NCI-H524 (cell line): ENCODE data around the gene CRYBA4.
A peak's percentile ranks its signal among the peaks of the same experiment; 100 is the strongest.

Experiments
- DNase-seq, 2 experiments: peaks; one replicate each; lab custom pipeline; 2025; lab: John Stamatoyannopoulos, UW

The CRYBA4 gene

DNA sequence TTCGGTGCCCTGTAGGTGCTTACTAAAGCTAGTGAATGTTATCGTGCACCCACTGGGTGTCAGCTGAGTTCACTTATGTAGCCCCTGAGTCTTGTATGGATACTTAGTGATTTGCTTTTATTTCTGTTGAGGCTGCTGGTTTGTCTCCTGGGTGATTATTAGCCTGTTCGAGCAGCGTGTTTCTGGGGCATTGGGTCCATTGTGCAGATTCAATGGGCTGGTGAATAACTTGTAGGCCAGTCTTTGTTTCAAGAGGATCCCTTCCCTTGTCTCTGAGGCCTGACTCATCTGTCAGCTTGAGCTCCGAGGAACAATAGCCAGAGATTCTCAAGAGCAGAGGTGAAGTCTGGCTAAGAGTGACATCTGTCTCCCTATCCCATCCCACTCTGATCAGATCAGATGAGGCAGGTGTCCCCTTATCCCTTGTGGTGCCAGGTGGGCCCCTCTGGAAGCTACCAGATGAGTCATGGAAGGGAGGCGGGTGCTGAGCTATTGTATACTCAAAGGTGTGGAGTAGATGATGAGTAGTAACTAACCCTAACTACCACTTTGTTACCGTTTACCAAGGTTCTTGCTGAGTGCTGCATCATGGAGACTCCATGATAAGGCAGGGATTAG is 39.3 kb downstream of the CRYBA4 start:
- peak; percentile 87 to 95 for DNase-seq

DNA sequence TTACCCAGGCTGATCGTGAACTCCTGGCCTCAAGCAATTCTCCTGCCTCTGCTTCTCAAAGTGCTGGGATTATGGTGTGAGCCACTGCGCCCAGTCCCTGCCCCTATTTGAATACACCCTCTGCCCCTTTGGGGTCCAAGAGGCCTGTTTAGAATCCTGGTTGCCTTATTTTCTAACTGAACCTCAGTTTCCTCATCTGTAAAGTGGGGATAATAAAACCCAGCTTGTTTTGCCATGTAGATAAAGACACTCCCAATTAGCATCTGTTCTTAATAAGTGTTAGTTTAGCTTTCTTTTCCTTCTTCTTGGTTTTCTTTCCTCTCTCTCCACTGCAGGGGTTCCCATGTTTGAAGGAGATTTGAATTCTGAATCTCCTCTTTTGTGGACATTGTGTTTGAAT is 40.4 kb downstream of the CRYBA4 start:
- no peak for DNase-seq

DNA sequence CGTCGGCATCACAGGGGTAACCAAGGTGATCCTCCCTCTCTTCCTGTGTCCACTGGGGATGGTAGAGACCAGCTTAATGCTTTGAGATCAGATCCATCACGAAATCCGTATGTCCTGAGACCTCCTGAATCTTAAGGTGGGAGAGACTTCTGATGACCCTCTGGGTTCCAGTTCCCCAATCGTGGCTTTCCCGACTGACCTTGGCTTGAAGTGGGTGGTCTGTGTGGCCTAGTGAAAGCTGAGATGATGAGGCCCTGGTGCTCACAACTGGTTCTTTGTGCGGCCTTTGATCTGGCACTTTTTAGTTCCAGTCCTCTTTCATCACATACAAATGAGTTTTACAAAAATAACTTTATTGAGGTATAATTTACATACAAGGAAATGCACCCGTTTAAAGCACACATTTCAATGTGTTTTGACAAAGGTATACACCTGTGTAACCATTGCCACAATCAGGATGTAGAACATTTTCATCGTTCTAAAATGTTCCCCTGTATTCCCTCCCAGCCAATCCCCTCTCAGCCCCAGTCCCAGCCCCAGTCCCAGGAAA is 41.7 kb downstream of the CRYBA4 start:
- DNase-seq = no peak

DNA sequence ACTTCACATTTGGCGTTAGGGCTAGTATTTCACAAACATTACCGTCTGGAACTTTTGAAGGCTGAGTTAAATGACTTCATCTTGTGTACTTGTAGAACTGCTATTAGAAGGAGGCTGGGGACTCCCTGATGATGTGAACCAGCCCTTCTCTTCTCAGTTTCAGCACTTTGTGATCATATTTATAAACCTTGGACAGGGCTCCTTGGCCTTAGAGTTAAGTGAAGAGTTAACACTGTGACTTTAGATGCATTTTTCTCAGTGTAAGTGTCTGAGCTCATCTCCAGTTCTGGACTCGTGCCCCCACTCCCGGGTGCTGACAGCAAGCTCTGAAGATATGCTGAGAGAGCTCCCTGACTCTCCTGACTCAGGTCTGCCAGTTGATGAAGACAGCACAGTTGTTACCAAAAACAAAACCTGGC is 44.1 kb downstream of the CRYBA4 start:
- DNase-seq = no peak

DNA sequence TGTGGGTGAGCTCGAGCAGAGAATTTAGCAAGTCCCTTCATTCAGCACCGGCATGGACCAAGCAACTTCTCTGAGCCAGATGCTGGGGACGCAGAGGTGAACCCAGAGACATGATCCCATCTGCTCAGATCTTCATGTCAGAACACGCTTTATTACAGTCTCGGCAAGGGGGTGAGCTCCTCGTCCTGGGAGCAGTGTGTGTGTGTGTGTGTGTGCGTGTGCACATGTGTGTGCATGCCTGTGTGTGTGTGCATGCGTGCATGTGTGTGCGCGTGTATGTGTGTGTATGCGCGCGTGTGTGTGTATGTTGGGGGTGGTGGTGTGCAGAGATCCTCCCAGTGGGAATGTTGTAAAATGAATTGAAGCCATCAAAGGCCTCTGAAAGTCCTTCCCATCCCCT is 45.4 kb downstream of the CRYBA4 start:
- no peak for DNase-seq

DNA sequence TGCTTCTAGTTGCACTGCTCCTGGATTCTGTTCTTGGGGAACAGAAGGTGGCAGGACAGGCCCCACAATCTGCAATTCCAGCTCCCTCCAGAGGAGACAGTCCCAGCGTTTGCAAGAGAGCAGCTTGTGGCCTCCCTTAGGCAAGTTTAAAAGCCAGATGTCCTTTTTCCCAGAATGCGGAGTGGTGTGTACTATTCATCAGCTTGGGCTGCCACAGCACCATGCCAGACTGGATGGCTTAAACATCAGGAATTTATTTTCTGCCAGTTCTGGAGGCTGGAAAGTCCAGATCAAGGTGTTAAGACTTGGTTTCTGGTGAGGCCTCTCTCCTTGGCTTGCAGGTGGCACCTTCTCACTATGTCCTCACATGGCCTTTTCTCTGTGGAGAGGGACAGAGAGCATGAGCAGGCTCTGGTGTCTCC is 47.3 kb downstream of the CRYBA4 start:
- DNase-seq = peak; percentile 63 to 90

DNA sequence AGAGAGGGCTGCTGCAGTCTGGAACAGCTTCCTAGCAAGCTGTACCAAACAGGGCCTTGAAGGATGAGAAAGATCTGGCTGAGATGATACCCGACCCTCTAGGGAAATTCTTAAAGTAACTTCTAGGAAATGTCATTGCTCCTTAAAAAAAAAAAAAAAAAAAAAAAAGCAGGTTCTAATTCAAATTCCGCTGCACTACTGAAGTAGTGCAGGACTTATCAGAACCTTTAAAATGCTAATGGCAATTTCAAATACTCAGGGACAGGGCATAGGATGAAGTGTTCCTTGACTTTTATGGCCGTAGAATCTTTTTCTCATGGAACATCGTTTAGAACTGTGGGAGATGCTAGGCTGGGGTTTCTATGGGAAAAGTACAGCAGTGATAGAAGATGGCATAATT is 48.7 kb downstream of the CRYBA4 start:
- DNase-seq = no peak

DNA sequence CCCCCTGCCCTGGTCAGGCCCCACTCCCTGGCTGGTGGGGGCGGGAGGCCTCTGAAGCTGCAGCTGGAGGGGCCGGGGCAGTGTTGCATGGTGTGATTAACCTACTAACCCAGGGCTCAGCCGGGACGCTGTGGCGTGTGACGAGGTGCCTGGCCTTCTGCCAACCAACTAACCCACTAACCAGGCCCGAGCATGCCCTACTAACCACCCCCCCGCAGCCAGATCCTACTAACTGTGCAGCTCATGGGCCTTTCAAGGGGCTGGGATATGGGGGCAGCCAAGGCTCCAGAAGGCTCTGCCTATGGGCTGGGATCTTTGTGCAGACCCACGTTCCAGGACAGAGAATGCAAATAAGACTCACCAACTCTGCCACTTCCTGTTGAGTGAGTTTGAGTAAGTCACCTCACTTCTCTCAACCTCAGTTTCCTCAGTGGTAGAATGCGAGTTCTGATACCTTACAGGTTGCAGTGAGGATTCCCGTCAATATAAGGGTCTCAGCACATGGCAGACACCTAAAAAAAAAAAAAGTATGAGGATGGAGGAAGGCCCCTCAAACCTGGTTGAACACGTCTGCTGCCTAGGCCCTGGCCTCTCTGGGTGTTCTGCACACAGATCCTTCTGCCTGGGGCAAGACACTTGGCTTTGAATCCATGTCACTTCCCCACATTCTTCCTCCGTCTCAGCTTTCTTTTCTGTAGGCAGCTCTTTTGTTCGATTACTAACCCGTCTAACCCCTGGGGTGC is 49.7 kb downstream of the CRYBA4 start:
- DNase-seq = no peak

DNA sequence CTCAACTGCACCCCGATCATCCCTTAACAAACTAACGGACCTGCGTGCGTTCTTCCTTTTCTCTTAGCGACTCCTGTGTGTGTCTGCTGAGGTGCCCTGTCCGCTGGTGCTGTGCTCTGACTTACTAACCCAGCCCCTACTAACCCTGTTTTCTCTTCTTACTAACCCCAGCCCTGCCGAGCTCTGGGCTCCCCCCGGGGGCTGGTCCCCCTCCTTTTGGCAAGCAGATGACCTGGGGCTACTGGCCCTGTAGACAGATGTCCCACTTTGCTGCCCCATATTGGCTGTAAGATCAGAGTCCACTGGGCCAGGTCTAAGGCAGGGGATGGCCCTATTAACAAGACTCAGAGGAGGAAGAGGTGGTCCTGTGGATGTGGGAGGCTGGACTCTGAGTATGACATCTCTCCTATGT is 50.3 kb downstream of the CRYBA4 start:
- DNase-seq = no peak

DNA sequence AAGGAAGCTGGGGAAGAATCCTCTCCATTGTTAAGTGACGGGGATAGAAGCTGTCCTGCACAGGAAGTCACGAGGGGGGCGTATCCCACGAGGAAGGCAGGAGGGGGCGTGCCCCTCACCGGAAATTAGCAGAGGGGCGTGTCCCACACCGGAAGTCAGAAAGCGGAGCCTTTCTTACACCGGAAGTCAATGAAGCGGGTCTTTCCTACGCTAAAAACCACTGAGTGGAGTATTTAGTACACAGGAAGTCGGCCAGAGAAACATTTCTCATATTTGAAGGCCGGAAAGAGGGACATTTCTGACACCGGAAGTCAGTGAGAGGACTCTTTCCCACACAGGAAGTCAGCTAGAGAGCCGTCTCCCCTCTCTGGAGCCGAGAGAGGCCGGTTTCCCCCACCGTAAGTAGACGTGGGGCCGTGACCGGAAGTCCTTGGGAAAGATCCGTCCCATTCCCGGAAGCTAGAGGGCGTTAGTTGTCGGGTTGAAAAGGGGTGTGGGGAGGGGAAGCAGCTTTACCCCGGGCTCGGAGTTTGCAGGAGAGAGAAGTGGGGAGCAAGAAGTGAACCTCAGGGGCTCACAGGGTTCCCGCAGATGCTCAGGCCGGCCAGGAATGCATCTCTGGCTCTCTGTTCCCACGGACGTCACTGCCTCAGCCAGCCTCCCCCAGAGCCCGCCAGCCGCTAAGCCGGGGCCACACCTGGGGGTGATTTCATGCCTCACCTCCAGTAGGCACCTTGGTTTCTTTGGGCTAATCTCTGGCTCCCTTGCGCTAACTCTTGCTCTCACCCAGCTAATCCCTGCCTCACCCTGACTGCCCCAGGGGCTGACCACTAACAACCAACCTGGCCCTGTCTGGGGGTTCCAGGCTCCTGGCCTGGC is 51.1 kb downstream of the CRYBA4 start:
- DNase-seq = peak; percentile 95 to 99

DNA sequence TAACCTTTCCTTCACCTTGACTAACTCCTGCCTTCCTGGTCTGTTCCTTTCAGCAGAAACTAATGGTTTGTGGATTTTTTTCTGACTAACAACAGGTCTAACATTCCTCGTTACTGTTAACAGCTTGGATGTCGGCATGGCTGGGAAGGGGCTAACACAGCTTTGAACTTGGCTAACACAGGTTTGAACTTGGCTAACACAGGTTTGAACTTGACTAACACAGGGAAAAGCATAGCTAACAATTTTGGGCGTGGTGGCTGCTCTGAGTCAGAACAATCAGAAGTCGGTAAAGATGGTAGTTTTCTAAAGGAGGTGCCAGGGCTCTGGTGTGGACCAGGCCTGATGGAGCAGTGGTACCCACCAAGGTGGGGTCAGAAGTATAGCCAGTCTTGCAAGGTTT is 51.7 kb downstream of the CRYBA4 start:
- no peak for DNase-seq

DNA sequence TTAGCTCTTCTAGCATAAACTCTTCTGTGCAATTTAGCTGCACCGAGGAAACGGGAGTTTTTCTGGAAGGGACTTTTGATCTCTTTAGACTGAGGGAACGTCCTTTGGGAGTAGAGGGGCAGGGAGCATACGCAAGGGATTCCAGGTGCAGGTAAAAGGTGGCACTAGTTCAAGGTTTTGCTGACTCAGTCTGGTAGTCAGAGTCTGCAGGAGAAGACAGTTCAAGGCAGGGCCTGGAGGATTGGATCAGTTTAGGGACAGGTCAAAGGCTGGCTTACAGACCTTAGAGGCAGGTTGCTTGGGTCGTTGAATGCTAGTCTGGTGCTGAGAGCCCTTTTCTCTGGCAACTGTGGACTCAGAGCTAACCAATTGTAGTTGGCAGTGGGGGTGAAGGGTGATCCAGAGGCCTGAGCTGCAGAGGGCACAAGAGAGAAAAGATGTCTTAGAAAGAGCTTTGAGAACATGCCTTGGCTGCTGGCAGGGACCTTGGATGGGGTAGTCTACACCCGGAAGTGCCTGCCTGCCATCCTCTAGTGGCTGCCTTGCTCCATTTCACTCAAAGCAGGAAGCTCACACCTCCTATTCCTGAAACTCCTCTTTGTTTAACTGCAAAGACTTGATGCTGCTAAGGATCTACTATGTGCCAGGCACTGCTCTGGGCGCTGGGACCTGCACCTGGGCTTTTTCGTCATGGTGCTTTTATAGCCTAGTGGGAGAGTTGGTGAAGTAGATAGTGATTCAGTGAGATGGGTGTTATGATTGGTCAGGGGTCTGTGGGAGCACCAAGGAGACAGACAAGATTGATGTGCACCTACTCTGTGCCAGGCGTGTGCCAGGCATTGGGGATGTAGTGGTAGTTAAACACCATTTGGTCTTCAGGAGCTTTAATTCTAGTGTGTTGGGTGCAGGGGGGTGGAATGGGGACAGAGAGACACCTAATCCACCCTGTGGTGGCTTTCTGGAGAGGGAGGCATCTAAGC is 52.7 kb downstream of the CRYBA4 start:
- DNase-seq = no peak

DNA sequence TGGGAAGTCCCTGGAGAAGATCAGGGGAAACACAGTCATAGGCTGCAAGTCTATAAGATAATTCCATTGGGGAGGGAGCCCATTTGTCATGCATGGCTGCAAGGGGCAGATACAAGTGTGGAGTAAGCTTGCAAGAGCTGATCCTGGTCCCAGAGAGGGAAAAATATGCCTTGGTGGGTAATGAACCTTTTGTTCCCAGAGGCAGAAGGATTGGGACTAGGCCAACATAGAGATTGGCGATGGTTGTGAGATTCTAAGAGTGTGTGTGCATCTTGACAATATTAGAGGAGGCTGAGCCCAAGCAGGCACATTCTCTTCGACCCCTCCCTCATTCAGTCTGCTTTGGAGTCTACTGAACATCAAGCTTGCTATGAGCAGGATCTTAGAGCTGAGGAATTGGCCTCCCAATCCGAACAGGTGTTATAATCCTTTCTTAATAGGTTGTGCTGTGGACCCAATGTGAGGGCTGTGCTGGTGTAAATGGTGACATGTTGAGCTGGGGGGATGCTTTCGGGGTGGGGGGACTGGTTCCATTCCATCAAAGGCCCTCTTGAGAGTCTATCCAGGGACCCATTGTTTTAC is 54.0 kb downstream of the CRYBA4 start:
- no peak for DNase-seq

DNA sequence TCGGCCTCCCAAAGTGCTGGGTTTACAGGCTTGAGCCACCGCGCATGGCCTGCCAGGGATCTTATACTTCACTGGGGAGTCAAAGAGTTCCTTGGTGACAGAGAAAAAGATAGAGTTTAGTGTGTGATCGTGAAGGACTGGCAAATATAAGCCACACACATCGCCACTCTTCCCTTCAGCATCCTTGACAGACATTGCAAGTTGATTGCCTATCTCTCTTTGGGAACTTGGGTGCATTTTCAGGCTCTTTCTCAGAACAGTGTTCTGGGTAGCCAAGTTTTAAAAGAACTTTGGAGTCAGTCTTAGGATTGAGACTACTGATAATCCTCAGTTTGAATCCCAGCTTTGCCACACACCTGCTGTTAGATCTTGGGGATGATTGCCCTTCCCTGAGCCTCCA is 55.5 kb downstream of the CRYBA4 start:
- DNase-seq = no peak

DNA sequence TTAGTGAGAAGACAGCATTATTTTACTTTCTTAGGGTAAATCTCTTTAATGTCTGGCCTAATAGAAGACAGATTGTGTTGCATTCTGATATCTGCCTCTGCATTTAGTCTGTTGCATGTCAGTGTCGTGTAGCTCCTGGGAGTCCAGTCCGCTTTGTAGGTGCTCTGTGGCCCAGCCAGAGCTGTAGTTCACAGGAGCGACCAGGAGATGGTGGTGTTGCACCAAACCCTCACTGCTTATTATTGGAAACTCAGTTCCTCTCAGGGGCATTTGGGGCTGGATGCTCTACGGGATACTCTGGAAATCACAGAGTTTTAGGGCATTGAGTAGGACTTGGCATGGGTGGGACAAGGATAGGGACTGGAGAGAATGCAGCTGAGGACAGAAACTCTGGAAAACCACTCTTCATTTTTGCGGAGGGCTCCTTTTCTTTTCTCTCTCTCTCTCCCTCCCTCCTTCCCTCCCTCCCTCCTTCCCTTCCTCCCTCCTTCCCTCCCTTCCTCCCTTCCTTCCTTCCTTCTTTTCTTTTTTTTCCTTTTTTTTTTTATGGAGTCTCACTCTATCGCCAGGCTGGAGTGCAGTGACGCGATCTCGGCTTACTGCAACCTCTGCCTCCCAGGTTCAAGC is 57.4 kb downstream of the CRYBA4 start:
- peak; percentile 51 to 81 for DNase-seq
